Body of pancreas (tissue), 4 donors: Measurements from ENCODE around the gene SHF.

ENCODE experiments used
- CTCF ChIP-seq, 7 experiments: fragments of 450-650 bp in 4 of 7; fragments of 200-600 bp in 3 of 7; sonication (generic) in 3 of 7; IDR thresholded peaks; one replicate each; pipeline ENCODE4 v1.5.1; 2016 to 2019; ENCODE audit warnings: antibody characterized with exemption in 7 of 7
- POLR2A ChIP-seq, 3 donors: fragments of 450-650 bp; IDR thresholded peaks; one replicate each; pipeline ENCODE4 v1.6.1; 2016; ENCODE audit warnings: antibody characterized with exemption in 3 of 3, mild to moderate bottlenecking in 2 of 3

- no peak for TF ChIP-seq CTCF (IDR thresholded peaks at IDR 0.05)
- no peak for TF ChIP-seq POLR2A (IDR thresholded peaks at IDR 0.05)
Observed at GRCh38 chr15:45130291-45131000, 57.3 kb downstream of the SHF start.
